HG02840 (cell line): ENCODE data around the gene ODF2.
"Not testable (repeated sequence)": the region's sequence is repeated elsewhere in the genome, so short reads cannot be mapped to it uniquely, and the experiment has no call there.

Experiments used
- ATAC-seq: cut with Tn5 transposase; IDR thresholded peaks from one replicate; pipeline ENCODE4 v1.9.1; 2021; ENCODE audit warnings: mild to moderate bottlenecking, moderate library complexity, moderate number of reproducible peaks; ENCODE audit not compliant: unreplicated experiment, low FRiP score

Gene ODF2

DNA sequence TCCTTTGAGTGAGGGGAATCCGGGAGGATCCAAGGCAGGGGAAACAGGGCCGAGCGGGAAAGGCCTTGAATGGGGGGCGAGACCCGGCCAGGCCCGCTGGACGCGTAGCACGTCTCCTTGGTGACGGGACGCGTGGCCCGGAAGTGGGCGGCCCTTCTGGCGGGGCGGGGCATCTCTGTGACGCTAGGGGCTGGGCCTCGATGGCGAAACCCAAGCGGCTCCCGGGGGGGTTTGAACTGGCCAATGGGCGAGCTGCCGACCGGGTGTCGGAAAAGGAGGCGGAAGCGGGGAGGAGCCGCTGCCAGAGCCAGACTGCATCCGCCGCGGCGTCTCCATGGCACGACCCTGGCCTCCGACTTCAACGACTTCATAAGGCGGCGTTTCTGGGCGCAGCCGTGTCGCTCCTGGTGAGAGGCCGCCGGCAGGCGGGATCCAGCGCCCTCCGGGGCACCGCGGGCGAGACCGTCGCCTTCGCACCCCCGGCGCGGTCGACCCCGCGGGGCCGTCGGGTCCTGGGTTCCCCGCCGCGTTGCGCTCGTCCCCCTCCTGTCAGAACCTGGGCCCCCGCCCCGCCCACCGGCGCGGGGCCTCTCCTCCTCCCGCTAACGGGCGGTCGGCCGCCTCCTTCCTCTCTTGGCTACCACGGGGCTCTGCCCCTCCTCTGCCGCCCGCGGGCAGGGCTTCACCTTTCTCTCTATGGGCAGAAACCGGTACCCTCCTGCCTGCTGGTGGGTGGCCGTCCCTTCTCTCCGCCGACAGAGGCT, at the start of gene ODF2:
ODF2 (plus strand) TSS at position 158 of the 764 bp plus-strand sequence; CDS start at position 244, 86 bp downstream.
- ATAC-seq: peak; percentile 84

- ATAC-seq: no peak
These were observed 48.9 kb upstream of the ODF2 start for GRCh38 chr9:128406848-128407391.

DNA sequence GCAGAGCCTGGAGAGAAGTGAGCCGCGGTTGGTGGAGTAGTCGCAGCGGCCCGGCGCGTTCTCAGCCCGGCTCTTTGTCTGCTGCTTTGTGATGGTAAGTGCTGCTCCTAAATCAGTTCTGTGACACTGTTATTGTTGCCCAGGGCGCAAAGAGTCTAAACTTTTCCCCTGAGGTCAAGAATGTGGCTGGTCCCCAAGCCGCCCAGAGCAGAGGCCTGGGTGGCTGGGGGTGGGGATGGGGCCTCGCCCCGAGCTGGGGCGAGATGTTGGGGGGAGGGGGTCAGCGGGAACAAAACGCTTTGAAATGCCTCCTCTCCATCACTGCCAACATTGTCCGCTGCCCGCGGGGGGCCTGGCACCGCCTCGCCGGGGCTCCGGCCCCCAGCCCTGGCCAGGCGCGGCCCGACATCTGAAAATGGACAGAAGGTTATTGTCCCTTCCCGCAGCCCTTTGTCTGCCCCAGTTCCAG, 46.8 kb upstream of the ODF2 start:
- ATAC-seq: no peak

GRCh38 chr9:128409450-128409849, 46.4 kb upstream of the ODF2 start:
- ATAC-seq: no peak

DNA sequence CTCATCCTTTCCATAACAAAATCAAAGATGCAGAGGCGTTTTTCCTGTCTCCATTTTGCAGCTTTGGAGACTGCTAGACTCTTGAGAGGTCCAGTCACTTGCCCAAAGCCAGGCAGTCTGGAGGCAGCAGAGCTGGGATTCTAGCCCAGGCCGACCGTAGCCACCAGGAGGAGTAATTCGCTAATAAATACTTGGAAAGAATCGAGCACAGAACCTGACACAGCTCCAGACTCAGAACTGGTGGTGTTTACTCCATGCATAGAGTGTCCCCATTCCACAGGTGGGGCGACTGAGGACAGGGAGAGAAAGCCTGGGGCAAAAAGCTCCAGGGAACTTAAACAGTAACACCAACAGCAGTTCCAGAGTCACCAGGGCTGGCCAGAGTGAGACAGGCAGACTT, 45.8 kb upstream of the ODF2 start:
- no peak for ATAC-seq

GRCh38 chr9:128411364-128412119, 44.3 kb upstream of the ODF2 start:
- ATAC-seq: no peak

- ATAC-seq: no peak
These were observed 43.6 kb upstream of the ODF2 start for GRCh38 chr9:128412120-128412790.

DNA sequence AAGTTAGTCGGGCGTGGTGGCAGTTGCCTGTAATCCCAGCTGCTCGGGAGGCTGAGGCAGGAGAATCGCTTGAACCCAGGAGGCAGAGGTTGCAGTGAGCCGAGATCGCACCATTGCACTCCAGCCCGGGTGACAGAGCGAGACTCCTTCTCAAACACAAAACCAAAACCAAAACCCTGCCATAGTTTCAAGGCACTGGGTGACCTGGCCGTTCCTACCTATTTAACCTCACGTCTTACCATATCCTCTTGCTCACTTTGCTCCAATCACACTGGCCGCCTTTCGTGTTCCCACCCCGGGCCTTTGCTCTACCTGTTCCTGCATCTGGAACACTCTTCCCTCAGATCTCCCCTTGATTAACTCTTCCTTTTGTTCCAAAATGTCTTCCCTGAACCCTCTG, 42.1 kb upstream of the ODF2 start:
- not testable (repeated sequence) for ATAC-seq

DNA sequence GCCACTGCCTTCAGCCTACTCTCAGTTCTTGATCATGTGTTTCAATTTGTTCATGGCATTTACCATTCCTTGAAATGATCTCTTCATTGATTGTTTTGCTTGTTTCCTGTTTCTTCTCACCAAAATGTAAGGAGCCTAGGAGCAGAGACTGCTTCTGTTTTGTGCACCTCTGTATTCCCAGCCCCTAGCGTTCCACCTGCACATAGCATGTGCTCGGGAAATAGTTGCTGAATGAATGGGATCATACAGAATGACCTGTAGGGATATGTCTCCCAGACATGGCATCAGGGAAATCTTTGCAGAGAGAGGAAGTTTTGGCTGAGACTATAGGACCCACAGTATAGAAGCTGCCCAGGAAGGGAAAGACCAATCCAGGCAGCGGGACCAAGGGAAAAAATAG, 41.3 kb upstream of the ODF2 start:
- ATAC-seq: no peak

GRCh38 chr9:128415281-128415680, 40.5 kb upstream of the ODF2 start:
- no peak for ATAC-seq

DNA sequence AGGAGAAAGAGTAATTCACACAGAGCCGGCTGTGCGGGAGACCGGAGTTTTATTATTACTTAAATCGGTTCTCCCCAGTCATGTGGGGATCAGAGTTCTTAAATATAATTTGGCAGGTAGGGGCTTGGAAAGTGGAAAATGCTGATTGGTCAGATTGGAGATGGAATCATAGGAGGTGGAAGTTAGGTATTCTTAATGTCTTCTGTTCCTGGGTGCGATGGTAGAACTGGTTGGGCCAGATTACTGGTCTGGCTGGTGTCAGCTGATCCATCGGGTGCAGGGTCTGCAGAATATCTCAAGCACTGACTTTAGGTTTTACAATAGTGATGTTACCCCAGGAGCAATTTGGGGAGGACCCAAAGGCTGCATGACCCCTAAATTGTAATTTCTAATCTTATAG, 39.8 kb upstream of the ODF2 start:
- no peak for ATAC-seq

GRCh38 chr9:128416432-128417019, 39.3 kb upstream of the ODF2 start:
- no peak for ATAC-seq

GRCh38 chr9:128419061-128419925, 36.5 kb upstream of the ODF2 start:
- no peak for ATAC-seq

DNA sequence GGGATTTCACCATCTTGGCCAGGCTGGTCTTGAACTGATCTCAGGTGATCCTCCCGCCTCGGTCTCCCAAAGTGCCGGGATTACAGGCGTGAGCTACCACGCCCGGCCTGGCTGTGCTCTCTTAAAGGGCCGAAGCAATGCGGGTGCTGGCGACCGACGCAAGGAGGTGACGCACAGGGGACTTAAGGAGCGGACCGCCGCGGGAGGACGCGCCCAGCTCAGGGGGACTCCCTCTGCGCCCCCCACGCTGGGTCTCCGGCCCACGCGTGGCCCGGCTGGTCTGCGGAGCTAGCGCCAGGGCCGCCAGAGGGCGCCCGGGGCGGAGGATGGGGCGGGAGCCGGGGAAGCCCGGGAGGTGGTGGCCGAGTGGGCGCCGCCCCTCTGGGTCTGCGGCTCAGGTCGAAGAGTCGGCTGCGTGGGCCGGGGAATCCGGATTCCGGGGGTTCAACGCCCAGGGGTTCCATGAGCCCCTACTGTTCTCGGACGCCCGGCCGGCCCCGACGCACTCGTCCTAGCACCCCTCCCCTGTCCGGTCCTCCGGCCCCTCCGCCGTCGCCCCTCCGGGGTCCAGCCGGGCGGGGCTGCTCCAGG, 35.7 kb upstream of the ODF2 start:
- no peak for ATAC-seq

GRCh38 chr9:128420651-128421481, 34.9 kb upstream of the ODF2 start, which contains the start of gene CERCAM:
TSS of gene CERCAM (plus strand) at chr9:128420857. CDS start at chr9:128420878, 21 bp downstream.
- no peak for ATAC-seq

GRCh38 chr9:128421482-128421996, 34.3 kb upstream of the ODF2 start:
- ATAC-seq: no peak

DNA sequence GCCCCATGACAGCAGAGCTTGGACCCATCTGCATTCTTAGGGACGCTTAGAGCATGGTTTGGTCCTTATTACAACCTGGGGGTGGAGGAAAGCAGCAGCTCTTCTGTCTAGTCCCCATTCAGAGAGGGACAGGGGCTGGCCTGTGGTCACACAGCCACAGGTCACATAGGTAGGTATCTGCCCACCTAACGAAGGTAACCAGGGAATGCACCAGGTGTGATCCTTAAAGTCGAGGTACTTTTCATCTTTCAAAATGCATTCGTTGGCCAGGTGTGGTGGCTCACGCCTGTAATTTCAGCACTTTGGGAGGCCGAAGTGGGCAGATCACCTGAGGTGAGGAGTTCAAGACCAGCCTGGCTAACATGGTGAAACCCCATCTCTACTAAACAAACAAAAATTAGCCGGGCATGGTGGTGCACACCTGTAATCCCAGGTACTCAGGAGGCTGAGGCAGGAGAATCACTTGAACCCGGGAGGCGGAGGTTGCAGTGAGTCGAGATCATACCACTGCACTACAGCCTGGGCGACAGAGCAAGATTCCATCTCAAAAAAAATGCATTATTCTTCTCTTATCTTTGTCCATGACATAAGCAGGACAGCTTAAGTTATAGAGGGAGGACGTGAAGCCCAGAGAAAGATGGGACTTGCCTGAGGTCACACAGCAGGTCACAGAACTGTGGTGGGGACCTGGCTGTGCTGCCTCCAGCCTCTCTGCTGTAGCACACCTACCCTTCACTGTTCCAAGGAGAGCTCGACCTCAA, 33.6 kb upstream of the ODF2 start:
- not testable (repeated sequence) for ATAC-seq
